WTC11 (cell line): ENCODE results near the gene TOR1AIP2. TPM values are rescaled to one million over a fixed set of nuclear protein-coding genes. Genes with fewer than 3 reads are reported as not detected.

Experiments used
- ATAC-seq: fragments of 200-7000 bp; cut with Tn5 transposase; 2 replicates; pipeline ENCODE4 v1.10.0; 2021; ENCODE audit warnings: mild to moderate bottlenecking, moderate library complexity
- CTCF ChIA-PET: fragments of 300-600 bp; sonication (Branson Sonifier 250); formaldehyde crosslinking; loops from one replicate; lab custom pipeline; 2021; ENCODE audit warnings: antibody characterized with exemption; lab: Charles Lee
- POLR2A ChIA-PET: fragments of 350-600 bp; sonication (Branson Sonifier 250); formaldehyde crosslinking; loops from one replicate; lab custom pipeline; 2021; ENCODE audit warnings: antibody characterized with exemption; lab: Charles Lee
- DNase-seq: peaks from one replicate; pipeline ENCODE4 v3.0.0; 2021; ENCODE audit warnings: low spot score
- H3K27ac Mint-ChIP-seq: 2 replicates; pipeline ENCODE4 v1.8.0; 2021; ENCODE audit warnings: mixed read lengths
- H3K27me3 Mint-ChIP-seq: 2 replicates; pipeline ENCODE4 v1.8.0; 2021; ENCODE audit warnings: low read depth, mild to moderate bottlenecking, moderate library complexity, mixed read lengths
- H3K36me3 Mint-ChIP-seq: 2 replicates; pipeline ENCODE4 v1.8.0; 2021; ENCODE audit warnings: mixed read lengths
- H3K4me1 Mint-ChIP-seq: 2 replicates; pipeline ENCODE4 v1.8.0; 2022; ENCODE audit warnings: mixed read lengths
- H3K4me3 Mint-ChIP-seq: 2 replicates; pipeline ENCODE4 v1.8.0; 2021; ENCODE audit warnings: mild to moderate bottlenecking, moderate library complexity, mixed read lengths
- H3K9me3 Mint-ChIP-seq: 2 replicates; pipeline ENCODE4 v1.8.0; 2021; ENCODE audit warnings: mixed read lengths
- ATF1 ChIP-seq: sonication (generic); formaldehyde crosslinking; IDR thresholded peaks from 2 replicates; pipeline ENCODE4 v1.8.1; 2023; ENCODE audit warnings: mild to moderate bottlenecking, moderate library complexity, missing genetic modification reagents
- ELF4 ChIP-seq: sonication (generic); formaldehyde crosslinking; IDR thresholded peaks from 2 replicates; pipeline ENCODE4 v1.8.1; 2022; ENCODE audit warnings: low read depth, mild to moderate bottlenecking, moderate library complexity, missing genetic modification reagents
- ETV6 ChIP-seq: sonication (generic); formaldehyde crosslinking; IDR thresholded peaks from 2 replicates; pipeline ENCODE4 v1.8.1; 2022; ENCODE audit warnings: mild to moderate bottlenecking, missing genetic modification reagents
- JUN ChIP-seq: sonication (generic); formaldehyde crosslinking; IDR thresholded peaks from 2 replicates; pipeline ENCODE4 v1.8.0; 2023; ENCODE audit warnings: mild to moderate bottlenecking, missing genetic modification reagents
- NFE2L1 ChIP-seq: sonication (generic); formaldehyde crosslinking; IDR thresholded peaks from 2 replicates; pipeline ENCODE4 v1.8.1; 2023; ENCODE audit warnings: missing genetic modification reagents
- NFYB ChIP-seq: sonication (generic); formaldehyde crosslinking; conservative IDR thresholded peaks from 2 replicates; pipeline ENCODE4 v1.8.0; 2022; ENCODE audit warnings: low read depth, missing genetic modification reagents
- SMAD4 ChIP-seq: sonication (generic); formaldehyde crosslinking; IDR thresholded peaks from 2 replicates; pipeline ENCODE4 v1.8.0; 2022; ENCODE audit warnings: mild to moderate bottlenecking, missing genetic modification reagents
- TEAD4 ChIP-seq: sonication (generic); formaldehyde crosslinking; IDR thresholded peaks from 2 replicates; pipeline ENCODE4 v1.8.0; 2022; ENCODE audit warnings: mild to moderate bottlenecking, missing genetic modification reagents
- total RNA-seq: library from RNA; stranded (reverse); gene quantifications from 3 replicates; pipeline ENCODE4 v1.2.3, GENCODE V29; 2021
- TF ChIP-seq, protein P1 (sequence below): sonication (generic); formaldehyde crosslinking; IDR thresholded peaks from 2 replicates; pipeline ENCODE4 v1.8.0; 2023; ENCODE audit warnings: mild to moderate bottlenecking, missing genetic modification reagents
- TF ChIP-seq, protein P2 (sequence below): sonication (generic); formaldehyde crosslinking; IDR thresholded peaks from 2 replicates; pipeline ENCODE4 v1.8.1; 2023; ENCODE audit warnings: mild to moderate bottlenecking, missing genetic modification reagents
- TF ChIP-seq, protein P3 (sequence below): sonication (generic); formaldehyde crosslinking; IDR thresholded peaks from 2 replicates; pipeline ENCODE4 v1.8.1; 2022; ENCODE audit warnings: low read depth, mild to moderate bottlenecking, moderate library complexity, missing genetic modification reagents, borderline replicate concordance
- TF ChIP-seq, protein P4 (sequence below): fragments of 250-450 bp; sonication (Bioruptor Pico); IDR thresholded peaks from 2 replicates; pipeline ENCODE4 v1.9.0; 2021; ENCODE audit warnings: moderate library complexity, mild to moderate bottlenecking, inconsistent platforms, borderline replicate concordance
- TF ChIP-seq, protein P5 (sequence below): sonication (generic); formaldehyde crosslinking; IDR thresholded peaks from 2 replicates; pipeline ENCODE4 v1.8.0; 2022; ENCODE audit warnings: mild to moderate bottlenecking, missing genetic modification reagents
- TF ChIP-seq, protein P6 (sequence below): sonication (generic); formaldehyde crosslinking; IDR thresholded peaks from 2 replicates; pipeline ENCODE4 v1.8.1; 2022; ENCODE audit warnings: low read depth, missing genetic modification reagents, borderline replicate concordance

TOR1AIP2 gene
- total RNA-seq, 1 experiment from 2014 or later, result 57.2 TPM

DNA sequence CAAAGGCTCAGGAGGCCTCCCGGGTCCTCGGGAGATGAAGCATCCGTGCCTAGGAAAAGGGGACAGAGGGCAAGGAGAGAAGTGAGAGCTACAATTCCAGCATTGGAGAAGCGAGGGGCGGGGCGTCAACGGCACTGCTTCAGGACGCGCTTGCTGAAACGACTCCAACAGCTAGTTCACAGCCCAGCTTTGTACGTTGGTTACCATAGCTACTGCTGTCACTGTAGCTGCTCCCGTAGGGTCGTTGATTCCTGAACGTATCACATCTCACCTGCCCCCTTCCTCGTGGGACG, 63.1 kb downstream of the TOR1AIP2 start (continued):
- TF ChIP-seq, protein P1, sequence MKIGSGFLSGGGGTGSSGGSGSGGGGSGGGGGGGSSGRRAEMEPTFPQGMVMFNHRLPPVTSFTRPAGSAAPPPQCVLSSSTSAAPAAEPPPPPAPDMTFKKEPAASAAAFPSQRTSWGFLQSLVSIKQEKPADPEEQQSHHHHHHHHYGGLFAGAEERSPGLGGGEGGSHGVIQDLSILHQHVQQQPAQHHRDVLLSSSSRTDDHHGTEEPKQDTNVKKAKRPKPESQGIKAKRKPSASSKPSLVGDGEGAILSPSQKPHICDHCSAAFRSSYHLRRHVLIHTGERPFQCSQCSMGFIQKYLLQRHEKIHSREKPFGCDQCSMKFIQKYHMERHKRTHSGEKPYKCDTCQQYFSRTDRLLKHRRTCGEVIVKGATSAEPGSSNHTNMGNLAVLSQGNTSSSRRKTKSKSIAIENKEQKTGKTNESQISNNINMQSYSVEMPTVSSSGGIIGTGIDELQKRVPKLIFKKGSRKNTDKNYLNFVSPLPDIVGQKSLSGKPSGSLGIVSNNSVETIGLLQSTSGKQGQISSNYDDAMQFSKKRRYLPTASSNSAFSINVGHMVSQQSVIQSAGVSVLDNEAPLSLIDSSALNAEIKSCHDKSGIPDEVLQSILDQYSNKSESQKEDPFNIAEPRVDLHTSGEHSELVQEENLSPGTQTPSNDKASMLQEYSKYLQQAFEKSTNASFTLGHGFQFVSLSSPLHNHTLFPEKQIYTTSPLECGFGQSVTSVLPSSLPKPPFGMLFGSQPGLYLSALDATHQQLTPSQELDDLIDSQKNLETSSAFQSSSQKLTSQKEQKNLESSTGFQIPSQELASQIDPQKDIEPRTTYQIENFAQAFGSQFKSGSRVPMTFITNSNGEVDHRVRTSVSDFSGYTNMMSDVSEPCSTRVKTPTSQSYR, result no peak

DNA sequence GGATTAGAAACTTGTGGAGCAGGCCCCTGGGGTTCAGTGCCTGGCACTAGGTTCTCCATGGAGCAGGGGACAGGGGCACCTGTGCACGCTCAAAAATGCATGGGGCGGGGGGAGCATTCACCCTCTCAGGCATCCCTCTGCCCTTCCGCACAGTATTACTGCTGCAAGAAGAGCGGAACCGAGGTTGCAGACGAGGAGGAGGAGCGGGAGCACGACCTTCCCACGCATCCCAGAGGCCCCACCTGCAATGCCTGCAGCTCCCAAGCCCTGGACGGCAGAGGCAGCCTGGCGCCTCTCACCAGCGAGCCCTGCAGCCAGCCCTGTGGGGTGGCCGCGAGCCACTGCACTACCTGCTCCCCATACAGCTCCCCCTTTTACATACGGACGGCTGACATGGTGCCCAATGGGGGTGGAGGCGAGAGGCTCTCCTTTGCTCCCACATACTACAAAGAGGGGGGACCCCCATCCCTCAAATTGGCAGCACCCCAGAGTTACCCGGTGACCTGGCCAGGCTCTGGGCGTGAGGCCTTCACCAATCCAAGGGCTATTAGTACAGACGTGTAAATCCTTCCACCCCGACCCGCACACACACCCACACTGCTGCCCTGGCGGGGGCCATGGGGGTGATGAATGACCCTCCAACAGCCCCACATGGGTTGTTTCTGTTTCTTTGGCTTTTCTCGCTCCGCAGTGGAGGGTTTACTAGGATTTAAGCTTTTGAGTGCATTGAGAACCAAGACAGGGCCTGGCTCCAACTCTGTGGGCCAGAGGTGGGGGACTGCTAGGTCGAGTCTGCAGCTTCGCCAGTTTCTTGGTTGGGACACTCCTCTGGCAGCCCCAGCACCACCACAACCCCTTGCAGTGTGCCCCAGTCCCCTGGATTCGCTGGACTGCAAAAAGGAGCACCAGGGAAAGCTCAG, 63.7 kb downstream of the TOR1AIP2 start:
- no peak for DNase-seq
- H3K27me3 Mint-ChIP-seq, result peaks cover 30% of the 10 kb centered on the region
- H3K27ac Mint-ChIP-seq, result no peak overlapping the region
- ChIA-PET POLR2A (interaction anchor here (0.5 to 1.6 kb wide), 6 partner anchors 26 to 731 kb away, joined by 3 to 5 read pairs (median 4); no protein-coding TSS in a partner anchor), CTCF (interaction anchor here (0.6 to 14.7 kb wide), 72 partner anchors 8 to 1253 kb away, joined by 3 to 914 read pairs (median 7); partner anchors contain the start of genes CEP350, FAM163A, NPHS2 and QSOX1)
- ATAC-seq, result peak; percentile 2
- H3K4me3 Mint-ChIP-seq, result peak overlapping the region; percentile 82
- peaks cover 16% of the 10 kb centered on the region for H3K4me1 Mint-ChIP-seq
- TF ChIP-seq ATF1 (CRISPR knock-in tag) (no peak), NFYB (CRISPR knock-in tag) (no peak), ETV6 (CRISPR knock-in tag) (0 out of 2 replicates have a peak, but pooled peaks have one; percentile 21)
- TF ChIP-seq, protein P2, sequence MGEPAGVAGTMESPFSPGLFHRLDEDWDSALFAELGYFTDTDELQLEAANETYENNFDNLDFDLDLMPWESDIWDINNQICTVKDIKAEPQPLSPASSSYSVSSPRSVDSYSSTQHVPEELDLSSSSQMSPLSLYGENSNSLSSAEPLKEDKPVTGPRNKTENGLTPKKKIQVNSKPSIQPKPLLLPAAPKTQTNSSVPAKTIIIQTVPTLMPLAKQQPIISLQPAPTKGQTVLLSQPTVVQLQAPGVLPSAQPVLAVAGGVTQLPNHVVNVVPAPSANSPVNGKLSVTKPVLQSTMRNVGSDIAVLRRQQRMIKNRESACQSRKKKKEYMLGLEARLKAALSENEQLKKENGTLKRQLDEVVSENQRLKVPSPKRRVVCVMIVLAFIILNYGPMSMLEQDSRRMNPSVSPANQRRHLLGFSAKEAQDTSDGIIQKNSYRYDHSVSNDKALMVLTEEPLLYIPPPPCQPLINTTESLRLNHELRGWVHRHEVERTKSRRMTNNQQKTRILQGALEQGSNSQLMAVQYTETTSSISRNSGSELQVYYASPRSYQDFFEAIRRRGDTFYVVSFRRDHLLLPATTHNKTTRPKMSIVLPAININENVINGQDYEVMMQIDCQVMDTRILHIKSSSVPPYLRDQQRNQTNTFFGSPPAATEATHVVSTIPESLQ (CRISPR knock-in tag), result no peak
- TF ChIP-seq, all 79 proteins: peak for 1
- Mint-ChIP-seq H3K9me3 (no peaks in the 10 kb centered on the region), H3K36me3 (no peaks in the 10 kb centered on the region)

DNA sequence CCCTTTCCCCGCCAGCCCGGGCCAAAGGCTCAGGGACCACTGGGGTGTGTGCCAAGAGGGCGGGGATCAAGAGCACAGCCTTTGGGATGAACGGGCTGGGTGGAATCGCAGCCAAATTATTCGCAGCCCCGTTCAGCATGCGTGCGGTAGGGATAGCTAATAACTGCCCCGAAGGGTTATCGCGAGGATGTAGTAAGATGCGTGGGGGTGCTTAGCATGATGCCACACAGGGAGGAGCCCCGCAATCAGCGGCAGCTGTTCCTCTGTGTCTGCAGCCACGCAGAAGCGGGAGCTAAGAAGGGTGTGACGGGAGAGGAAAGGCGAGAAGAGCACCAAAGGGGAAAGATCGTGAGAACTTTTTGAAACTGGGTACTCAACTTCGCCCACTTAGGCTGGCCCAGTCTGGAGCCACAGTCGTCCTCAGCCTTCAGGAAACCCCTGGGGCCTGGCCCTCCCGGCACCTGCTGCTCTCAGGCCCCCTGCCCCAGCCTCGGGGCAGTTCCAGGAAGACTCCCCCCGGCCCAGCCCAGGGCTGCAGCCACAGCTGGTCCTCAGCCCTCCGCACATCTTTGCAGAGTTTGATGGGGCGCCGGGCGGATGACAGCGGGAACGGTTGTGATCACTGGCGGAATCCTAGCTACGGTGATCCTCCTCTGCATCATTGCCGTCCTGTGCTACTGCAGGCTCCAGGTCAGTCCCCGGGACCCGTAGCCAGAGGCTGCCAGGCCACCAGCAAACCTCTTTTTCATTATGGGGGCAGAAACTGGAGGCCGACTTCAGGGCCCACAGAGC, 64.9 kb downstream of the TOR1AIP2 start:
- H3K4me3 Mint-ChIP-seq, result no peak overlapping the region
- no peak overlapping the region for H3K27ac Mint-ChIP-seq
- H3K4me1 Mint-ChIP-seq, result peaks cover 14% of the 10 kb centered on the region
- DNase-seq (no peak), ATAC-seq (no peak)
- TF ChIP-seq SMAD4 (CRISPR knock-in tag), result no peak
- TF ChIP-seq, protein P3, sequence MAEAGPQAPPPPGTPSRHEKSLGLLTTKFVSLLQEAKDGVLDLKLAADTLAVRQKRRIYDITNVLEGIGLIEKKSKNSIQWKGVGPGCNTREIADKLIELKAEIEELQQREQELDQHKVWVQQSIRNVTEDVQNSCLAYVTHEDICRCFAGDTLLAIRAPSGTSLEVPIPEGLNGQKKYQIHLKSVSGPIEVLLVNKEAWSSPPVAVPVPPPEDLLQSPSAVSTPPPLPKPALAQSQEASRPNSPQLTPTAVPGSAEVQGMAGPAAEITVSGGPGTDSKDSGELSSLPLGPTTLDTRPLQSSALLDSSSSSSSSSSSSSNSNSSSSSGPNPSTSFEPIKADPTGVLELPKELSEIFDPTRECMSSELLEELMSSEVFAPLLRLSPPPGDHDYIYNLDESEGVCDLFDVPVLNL (CRISPR knock-in tag), result no peak
- no peak for TF ChIP-seq ELF4 (CRISPR knock-in tag)
- no peaks in the 10 kb centered on the region for H3K36me3 Mint-ChIP-seq
- POLR2A ChIA-PET, result no interaction called here
- no peaks in the 10 kb centered on the region for H3K9me3 Mint-ChIP-seq
- CTCF ChIA-PET, result interaction anchor here (0.8 to 14.7 kb wide), 4 partner anchors 10 to 106 kb away, joined by 3 to 914 read pairs (median 4); no protein-coding TSS in a partner anchor
- H3K27me3 Mint-ChIP-seq, result peaks cover 28% of the 10 kb centered on the region

DNA sequence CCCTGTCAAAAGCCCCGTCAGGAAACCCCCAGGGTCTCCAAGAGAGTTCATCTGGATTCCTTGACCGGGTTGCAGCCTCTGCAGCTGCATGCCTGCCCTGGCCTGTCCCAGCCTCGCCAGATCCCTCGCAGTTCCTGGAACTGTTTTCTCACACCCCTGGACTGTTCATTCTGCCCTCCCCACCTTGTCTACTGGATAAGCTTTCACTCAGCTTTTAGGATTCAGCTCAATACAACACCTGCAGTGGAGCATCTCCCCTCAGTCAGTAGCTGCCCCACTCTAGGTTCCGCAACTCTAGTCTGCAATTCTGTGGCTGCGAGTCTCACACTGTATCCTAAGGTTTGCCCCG, 67.3 kb downstream of the TOR1AIP2 start:
- DNase-seq, result no peak
- Mint-ChIP-seq H3K4me3 (no peak overlapping the region), H3K4me1 (peaks cover 5% of the 10 kb centered on the region), H3K27me3 (peaks cover 11% of the 10 kb centered on the region), H3K36me3 (no peaks in the 10 kb centered on the region), H3K27ac (no peak overlapping the region), H3K9me3 (no peaks in the 10 kb centered on the region)
- ChIA-PET POLR2A (interaction anchor here (1.2 kb wide), 2 partner anchors 104 to 106 kb away, joined by 3 to 9 read pairs; no protein-coding TSS in a partner anchor), CTCF (interaction anchor here (0.6 to 14.7 kb wide), 59 partner anchors 9 to 728 kb away, joined by 3 to 914 read pairs (median 5); partner anchors contain the start of genes CEP350, FAM163A, NPHS2 and SOAT1)
- ATAC-seq, result no peak
- TF ChIP-seq, protein P4, sequence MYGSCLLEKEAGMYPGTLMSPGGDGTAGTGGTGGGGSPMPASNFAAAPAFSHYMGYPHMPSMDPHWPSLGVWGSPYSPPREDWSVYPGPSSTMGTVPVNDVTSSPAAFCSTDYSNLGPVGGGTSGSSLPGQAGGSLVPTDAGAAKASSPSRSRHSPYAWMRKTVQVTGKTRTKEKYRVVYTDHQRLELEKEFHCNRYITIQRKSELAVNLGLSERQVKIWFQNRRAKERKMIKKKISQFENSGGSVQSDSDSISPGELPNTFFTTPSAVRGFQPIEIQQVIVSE, result no peak
- TF ChIP-seq TEAD4 (CRISPR knock-in tag), result no peak
- TF ChIP-seq, protein P5, sequence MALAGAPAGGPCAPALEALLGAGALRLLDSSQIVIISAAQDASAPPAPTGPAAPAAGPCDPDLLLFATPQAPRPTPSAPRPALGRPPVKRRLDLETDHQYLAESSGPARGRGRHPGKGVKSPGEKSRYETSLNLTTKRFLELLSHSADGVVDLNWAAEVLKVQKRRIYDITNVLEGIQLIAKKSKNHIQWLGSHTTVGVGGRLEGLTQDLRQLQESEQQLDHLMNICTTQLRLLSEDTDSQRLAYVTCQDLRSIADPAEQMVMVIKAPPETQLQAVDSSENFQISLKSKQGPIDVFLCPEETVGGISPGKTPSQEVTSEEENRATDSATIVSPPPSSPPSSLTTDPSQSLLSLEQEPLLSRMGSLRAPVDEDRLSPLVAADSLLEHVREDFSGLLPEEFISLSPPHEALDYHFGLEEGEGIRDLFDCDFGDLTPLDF (CRISPR knock-in tag), result no peak
- no peak for TF ChIP-seq JUN
- TF ChIP-seq, protein P6, sequence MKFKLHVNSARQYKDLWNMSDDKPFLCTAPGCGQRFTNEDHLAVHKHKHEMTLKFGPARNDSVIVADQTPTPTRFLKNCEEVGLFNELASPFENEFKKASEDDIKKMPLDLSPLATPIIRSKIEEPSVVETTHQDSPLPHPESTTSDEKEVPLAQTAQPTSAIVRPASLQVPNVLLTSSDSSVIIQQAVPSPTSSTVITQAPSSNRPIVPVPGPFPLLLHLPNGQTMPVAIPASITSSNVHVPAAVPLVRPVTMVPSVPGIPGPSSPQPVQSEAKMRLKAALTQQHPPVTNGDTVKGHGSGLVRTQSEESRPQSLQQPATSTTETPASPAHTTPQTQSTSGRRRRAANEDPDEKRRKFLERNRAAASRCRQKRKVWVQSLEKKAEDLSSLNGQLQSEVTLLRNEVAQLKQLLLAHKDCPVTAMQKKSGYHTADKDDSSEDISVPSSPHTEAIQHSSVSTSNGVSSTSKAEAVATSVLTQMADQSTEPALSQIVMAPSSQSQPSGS (CRISPR knock-in tag), result no peak
- no peak for TF ChIP-seq ELF4 (CRISPR knock-in tag)
- TF ChIP-seq NFE2L1 (CRISPR knock-in tag), result no peak
